Vagina (tissue), 2 donors: ENCODE data around the gene C1orf141.

Experiments used
- POLR2AphosphoS5 ChIP-seq, 2 donors: sonication (generic); formaldehyde crosslinking; IDR thresholded peaks; one replicate each; pipeline ENCODE4 v1.9.0; 2017; ENCODE audit warnings: antibody characterized with exemption in 2 of 2, mild to moderate bottlenecking in 2 of 2, low read depth in 1 of 2; ENCODE audit not compliant: insufficient read depth in 1 of 2
- TF ChIP-seq, protein P1 (sequence below), 3 experiments: fragments of 450-650 bp in 2 of 3; fragments of 200-600 bp in 1 of 3; sonication (generic) in 1 of 3; IDR thresholded peaks; one replicate each; pipeline ENCODE4 v1.5.1; 2017 to 2019; ENCODE audit warnings: antibody characterized with exemption in 3 of 3, mild to moderate bottlenecking in 2 of 3, moderate library complexity in 2 of 3

DNA sequence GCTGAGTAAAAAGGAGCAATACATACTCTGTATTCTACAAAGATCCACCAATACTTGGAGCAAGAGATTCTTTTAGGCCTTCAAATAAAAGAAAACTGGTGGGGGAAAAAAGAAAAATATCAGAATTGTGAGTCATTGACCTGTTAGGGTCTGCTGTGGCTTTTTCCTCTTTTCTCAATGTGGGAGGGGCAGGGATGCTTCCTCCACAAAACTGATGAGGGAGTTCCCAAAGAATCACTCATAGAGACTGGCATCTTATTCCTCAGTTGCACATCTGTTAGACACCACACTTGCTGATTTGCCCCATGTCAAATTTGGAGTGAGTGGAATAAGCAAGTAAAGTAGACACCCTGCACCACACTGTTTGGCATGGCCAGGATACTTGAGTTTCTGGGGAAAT lies 16.6 kb downstream of the C1orf141 start:
- TF ChIP-seq POLR2AphosphoS5 (IDR thresholded peaks at IDR 0.05; ENCODE audit: insufficient read depth in 1 of 2, low read depth in 1 of 2): no peak
- TF ChIP-seq, protein P1, sequence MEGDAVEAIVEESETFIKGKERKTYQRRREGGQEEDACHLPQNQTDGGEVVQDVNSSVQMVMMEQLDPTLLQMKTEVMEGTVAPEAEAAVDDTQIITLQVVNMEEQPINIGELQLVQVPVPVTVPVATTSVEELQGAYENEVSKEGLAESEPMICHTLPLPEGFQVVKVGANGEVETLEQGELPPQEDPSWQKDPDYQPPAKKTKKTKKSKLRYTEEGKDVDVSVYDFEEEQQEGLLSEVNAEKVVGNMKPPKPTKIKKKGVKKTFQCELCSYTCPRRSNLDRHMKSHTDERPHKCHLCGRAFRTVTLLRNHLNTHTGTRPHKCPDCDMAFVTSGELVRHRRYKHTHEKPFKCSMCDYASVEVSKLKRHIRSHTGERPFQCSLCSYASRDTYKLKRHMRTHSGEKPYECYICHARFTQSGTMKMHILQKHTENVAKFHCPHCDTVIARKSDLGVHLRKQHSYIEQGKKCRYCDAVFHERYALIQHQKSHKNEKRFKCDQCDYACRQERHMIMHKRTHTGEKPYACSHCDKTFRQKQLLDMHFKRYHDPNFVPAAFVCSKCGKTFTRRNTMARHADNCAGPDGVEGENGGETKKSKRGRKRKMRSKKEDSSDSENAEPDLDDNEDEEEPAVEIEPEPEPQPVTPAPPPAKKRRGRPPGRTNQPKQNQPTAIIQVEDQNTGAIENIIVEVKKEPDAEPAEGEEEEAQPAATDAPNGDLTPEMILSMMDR (IDR thresholded peaks at IDR 0.05): no peak
